T47D (cell line): ENCODE measurements around the gene TXNRD3.

ENCODE experiments used
- DNase-seq, 2 experiments: peaks; one replicate each; pipeline versions ENCODE4 v3.0.0 to v3.0.0-alpha.2; 2011 to 2012; ENCODE audit warnings: low read depth in 1 of 2, low spot score in 1 of 2
- JUND ChIP-seq: IDR thresholded peaks from 2 replicates; pipeline ENCODE4 v1.6.1; 2012; ENCODE audit warnings: low read depth
- in situ Hi-C: cut with HindIII; loops from 2 replicates; pipeline ENCODE4 v1.10.0; 2016; ENCODE audit warnings: low sequenced_read_pairs, low pct_unique_long_range_greater_than_20kb

Gene TXNRD3

GRCh38 chr3:126680667-126681055, 25.7 kb upstream of the TXNRD3 start:
- no peak for DNase-seq
- no peak for TF ChIP-seq JUND
- in situ Hi-C loops, result no loop called here

GRCh38 chr3:126679831-126680666, 25.1 kb upstream of the TXNRD3 start:
- in situ Hi-C loops, result no loop called here
- DNase-seq, result no peak
- TF ChIP-seq JUND, result no peak

GRCh38 chr3:126679318-126679751, 24.4 kb upstream of the TXNRD3 start:
- DNase-seq, result peak; percentile 70 to 81
- TF ChIP-seq JUND, result no peak
- in situ Hi-C loops, result no loop called here

- no peak for DNase-seq
- in situ Hi-C loops, result no loop called here
- no peak for TF ChIP-seq JUND
Observed at GRCh38 chr3:126678693-126679317, 23.9 kb upstream of the TXNRD3 start.

- no peak for TF ChIP-seq JUND
- no peak for DNase-seq
- in situ Hi-C loops, result no loop called here
Observed at GRCh38 chr3:126677862-126678503, 23.1 kb upstream of the TXNRD3 start.

GRCh38 chr3:126676919-126677705, 22.2 kb upstream of the TXNRD3 start:
- in situ Hi-C loops, result no loop called here
- no peak for DNase-seq
- no peak for TF ChIP-seq JUND

GRCh38 chr3:126672741-126673140, 17.8 kb upstream of the TXNRD3 start:
- DNase-seq, result no peak
- no peak for TF ChIP-seq JUND
- in situ Hi-C loops, result no loop called here

GRCh38 chr3:126672340-126672739, 17.4 kb upstream of the TXNRD3 start:
- DNase-seq, result no peak
- in situ Hi-C loops, result no loop called here
- no peak for TF ChIP-seq JUND

GRCh38 chr3:126671521-126671920, 16.6 kb upstream of the TXNRD3 start:
- in situ Hi-C loops, result no loop called here
- TF ChIP-seq JUND, result no peak
- no peak for DNase-seq

- no peak for DNase-seq
- no peak for TF ChIP-seq JUND
- in situ Hi-C loops, result no loop called here
Observed at GRCh38 chr3:126668450-126669401, 13.8 kb upstream of the TXNRD3 start.

- in situ Hi-C loops, result no loop called here
- DNase-seq, result no peak
- TF ChIP-seq JUND, result no peak
Observed at GRCh38 chr3:126667631-126668449, 12.9 kb upstream of the TXNRD3 start.
